Raji (cell line): ENCODE results near the gene UBE2U.

Experiments used
- POLR2A ChIP-seq: IDR thresholded peaks from 2 replicates; pipeline ENCODE4 v1.6.1; 2011; ENCODE audit warnings: low read depth, low read length, control low read depth; ENCODE audit not compliant: insufficient read depth

The UBE2U gene

GRCh38 chr1:64295136-64295535, 91.7 kb downstream of the UBE2U start:
- TF ChIP-seq POLR2A, result no peak

- no peak for TF ChIP-seq POLR2A
These were observed 92.1 kb downstream of the UBE2U start for GRCh38 chr1:64295561-64295960.

- TF ChIP-seq POLR2A, result no peak
These were observed 93.0 kb downstream of the UBE2U start for GRCh38 chr1:64296459-64296858.

GRCh38 chr1:64302194-64302593, 98.8 kb downstream of the UBE2U start:
- no peak for TF ChIP-seq POLR2A

GRCh38 chr1:64302971-64303370, 99.5 kb downstream of the UBE2U start:
- TF ChIP-seq POLR2A, result no peak

GRCh38 chr1:64304823-64305222, 101.4 kb downstream of the UBE2U start:
- no peak for TF ChIP-seq POLR2A

- TF ChIP-seq POLR2A, result no peak
These were observed 105.4 kb downstream of the UBE2U start for GRCh38 chr1:64308866-64309265.

GRCh38 chr1:64309431-64309831, 106.0 kb downstream of the UBE2U start:
- no peak for TF ChIP-seq POLR2A

- TF ChIP-seq POLR2A, result no peak
These were observed 107.3 kb downstream of the UBE2U start for GRCh38 chr1:64310760-64311159.

- TF ChIP-seq POLR2A, result no peak
These were observed 109.0 kb downstream of the UBE2U start for GRCh38 chr1:64312431-64312830.

GRCh38 chr1:64315402-64315801, 112.0 kb downstream of the UBE2U start:
- no peak for TF ChIP-seq POLR2A
